ENCODE results near the gene ZC3HAV1.
A peak's percentile ranks its signal among the peaks of the same experiment; 100 is the strongest.

- peak; percentile 96 for TF ChIP-seq CTCF (conservative IDR thresholded peaks at IDR 0.05)
- TF ChIP-seq ZFX (IDR thresholded peaks at IDR 0.05), result no peak
These were observed 34.4 kb downstream of the ZC3HAV1 start for GRCh38 chr7:139075031-139075652.
